HG02798 (cell line): ENCODE data around the gene ST3GAL5.

Experiments
- ATAC-seq: cut with Tn5 transposase; IDR thresholded peaks from one replicate; pipeline ENCODE4 v1.9.1; 2021; ENCODE audit warnings: mild to moderate bottlenecking; ENCODE audit not compliant: unreplicated experiment, poor library complexity

ST3GAL5 gene

DNA sequence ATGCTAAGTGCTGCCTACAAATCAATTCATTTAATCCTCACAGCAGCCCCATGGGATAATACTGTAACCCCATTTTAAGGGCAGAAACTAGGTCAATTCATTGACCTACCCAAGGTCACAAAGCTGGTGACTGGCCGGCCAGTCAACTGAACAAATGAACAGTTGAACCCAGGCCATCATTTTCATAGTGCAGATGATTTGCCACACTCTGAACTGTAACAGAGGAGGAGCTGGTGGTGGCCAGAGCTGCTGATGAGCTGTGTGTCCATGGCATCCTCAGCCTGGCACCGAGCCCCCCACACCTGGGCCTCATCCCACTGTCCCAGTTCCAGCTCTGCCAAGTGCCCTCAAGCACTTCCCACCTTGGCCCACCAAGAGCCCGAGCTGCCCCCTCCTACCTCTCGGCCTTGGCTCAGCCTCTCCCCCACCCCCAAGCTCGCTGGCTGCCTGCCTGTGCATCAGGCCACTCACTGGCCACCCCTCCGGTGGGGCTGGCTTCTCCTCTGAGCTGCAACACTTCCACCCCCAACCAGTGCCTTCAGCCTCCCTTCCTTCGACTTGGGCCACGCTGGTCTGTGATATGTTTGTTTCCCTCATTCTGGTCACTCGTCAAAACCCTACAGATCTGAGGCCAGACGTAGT, 76.6 kb downstream of the ST3GAL5 start:
- ATAC-seq, result no peak

DNA sequence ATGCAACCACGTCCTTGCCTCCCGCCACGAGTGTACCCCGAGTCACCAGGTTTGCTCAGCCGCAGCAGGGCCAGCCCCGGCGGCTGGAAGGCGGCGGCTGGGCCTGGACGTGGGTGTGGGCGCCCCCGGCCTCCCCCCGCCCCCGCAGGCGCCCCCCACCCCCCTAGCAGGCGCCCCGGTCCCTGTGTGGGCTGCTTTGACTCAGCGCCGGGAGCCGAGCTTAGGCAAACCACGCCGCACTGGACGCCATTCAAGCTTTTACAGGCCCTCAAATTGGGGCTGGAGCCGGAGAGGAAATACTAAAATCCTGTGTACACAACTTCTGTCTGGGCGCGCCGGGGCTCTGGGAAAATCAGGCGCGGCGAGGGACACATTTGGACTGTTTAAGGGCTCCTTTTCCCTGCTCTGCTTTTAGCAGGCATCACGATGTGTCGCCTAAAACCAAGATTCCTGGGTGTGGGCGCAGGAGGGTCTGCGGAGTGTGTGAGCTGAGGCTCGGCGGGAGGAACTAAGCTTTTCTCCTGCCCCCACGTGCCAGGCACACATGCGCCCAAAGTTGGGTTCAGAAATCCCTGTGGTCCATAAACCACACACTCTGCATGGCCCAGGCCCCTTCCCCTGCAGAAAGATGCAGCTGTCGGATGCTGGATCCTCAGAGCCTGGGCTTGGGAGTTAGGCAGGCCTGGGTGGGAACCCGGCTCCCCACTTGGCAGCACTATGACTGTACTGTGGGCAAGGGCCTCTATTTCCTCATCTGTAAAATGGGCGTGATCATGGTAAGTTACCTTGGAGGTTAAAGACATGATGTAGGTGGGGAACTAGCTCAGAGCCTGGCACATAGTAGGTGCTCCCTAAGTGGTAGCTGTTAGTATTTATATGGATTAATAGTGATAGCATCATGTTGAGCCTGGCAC, 77.4 kb downstream of the ST3GAL5 start:
- ATAC-seq, result no peak

DNA sequence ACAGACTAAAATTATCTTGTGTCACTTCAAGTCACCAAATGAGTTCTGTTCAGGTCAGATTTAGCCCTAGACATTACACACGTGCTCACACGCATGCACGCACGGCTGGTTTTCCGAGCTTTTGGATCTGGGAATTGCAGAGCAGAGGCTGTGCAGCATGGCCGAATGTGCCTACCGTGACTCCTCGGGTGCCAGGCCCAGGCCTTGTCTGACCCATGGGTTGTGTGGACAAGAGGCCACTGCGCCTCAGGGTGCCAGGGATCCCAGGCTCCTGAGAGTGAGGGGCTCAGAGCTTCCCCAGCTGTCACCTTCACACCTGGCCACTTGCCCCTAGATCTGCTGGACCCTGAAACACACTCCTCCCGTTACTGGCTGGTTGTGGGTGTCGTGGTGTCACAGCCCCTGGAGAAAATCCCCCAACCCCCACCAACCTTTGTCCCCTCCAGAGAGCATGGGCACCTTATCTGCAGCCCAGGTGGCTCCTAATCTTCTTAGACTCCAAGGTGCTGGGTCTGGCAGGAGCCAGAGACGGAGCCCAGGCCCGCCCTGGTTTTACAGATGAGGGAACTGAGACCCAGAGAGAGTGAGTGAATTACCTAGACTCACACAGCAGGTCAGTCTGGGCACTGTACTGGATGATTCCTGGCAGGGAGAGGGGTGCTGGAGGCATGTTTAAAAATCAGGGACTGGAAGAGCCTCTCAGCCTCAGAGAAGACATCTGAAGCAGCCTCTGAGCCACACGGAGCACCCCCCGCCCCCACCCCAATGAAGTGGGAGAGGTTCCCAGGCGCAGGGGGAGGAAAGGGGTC, 78.2 kb downstream of the ST3GAL5 start:
- ATAC-seq, result no peak

DNA sequence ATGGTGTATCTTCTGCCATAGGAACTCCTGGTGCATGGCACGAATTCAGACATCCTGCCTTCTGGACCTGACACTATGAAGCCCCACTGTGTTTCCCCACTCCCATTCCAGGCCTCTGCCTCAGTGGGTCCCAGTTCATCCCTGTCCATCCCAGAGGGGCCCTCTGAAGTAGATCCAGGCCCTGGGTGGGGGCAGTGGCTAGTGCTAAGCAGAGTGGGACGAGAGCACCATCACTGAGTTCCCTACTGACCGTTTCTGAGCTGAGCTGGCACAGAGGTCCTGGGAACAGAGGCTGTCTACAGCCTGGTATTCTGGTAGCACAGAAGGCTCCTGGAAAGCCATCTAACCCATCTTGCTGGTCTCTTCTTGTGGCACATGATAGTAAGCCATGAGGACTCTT, 81.0 kb downstream of the ST3GAL5 start:
- no peak for ATAC-seq

DNA sequence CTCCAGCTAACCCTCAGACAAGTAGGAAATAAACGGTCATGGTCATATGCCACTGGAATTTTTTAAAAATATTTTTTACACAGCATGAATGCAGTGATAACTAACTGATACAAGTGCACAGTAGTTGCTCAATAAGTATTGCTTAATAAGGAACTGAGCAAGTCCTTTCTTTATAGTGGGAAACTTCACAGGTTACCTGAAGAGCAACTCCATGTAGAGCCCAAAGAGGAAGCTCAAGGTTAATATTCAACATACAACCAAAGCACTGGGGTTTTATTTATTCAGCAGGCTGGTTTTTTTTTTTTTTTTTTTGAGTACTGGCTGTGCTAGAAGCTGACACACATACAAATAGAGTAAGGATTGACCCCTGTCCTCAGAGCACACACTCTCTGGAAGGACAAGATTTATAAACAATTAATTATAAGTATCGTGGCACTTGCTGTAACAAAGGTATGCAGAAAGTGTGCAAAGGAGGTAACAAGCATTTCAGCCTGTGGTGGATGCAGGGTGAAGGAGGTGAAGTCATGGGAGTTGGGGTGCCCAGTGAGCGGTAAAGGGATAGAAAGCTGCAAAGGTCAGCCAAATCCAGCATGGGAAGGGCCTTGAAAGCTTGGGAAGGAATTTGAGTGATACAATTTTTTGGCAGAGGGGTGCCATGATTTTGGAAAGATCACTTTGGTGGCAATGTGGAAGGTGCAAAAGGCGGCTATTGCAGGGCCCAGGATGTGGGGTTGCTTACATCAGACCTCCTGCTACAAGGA, 82.3 kb downstream of the ST3GAL5 start:
- ATAC-seq, result no peak

DNA sequence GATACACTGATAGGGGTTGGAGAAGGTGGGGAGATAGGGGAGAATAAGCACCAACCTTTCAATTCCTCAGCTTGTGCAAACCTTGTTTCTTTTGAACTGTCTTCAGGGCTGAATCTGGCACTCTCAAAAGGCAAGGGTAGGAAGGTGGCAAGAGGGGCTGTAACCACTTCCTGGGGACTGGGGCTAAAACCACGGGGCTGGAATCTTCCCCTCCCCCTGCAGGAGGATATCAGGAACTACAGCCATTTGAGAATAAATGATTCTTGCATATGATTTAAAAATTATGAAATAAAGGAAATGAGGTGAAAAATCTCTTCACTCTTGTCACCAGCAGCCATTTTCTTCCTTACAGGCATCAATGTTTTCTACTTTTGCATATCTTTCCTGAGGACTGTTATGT, 84.2 kb downstream of the ST3GAL5 start:
- no peak for ATAC-seq

DNA sequence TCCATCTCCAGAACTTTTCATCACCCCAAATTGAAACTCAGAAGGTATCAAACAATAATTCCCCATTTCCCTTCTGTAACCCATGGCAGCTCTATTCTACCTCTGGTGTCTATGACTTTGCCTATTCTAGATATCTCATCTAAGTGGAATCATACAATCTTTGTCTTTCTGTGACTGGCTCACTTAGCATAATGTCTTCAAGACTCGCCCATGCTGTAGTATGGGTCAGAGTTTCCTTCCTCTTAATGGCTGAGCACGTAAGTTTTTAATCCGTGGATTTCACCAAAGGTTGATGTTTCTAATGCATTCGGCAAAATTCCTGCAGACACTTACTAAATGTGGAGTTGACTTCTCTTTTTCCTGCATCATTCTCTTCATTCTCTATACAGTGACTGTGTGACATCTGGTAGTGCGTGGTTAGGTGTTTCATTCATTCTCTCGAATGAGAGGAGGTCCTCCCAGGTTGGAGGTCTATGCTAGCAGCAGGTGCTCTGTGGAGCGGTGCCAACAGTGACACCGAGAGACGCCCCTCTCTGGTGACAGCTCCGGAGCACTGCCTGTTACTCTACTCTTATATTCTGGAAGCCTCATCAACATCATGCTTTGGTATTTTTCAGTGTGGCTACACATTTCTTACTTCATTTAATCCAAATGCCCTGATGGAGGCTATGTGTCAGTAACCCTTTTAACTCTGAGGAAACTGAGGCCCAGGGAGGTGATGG, 84.9 kb downstream of the ST3GAL5 start:
- ATAC-seq, result no peak

DNA sequence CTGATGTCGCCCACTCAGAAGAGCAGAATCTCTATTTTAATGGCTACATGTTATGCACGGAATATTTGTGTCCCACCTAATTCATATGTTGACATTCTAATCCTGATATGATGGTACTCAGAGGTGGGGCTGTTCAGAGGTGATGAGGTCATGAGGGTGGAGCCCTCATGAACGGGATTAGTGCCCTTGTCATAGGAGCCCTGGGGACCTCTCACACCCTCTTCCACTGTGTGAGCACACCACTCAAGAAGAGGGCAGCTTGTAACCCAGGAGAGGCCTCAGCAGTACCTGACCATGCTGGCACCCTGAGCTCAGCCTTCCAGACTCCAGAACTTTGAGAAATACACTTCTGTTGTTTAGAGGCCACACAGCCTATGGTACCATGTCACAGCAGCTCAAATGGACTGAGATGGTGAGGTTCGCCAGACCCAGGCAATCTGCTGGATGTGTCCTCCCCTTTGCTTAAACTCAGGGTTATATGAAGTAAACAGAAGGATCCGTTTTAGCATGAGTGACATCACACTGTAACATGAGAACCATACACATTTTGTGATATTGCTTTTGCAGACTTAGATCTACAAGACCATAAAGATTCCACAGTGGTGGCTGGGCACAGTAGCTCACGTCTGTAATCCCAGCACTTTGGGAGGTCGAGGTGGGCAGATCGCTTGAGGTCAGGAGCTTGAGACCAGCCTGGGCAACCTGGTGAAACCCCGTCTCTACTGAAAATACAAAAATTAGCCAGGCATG, 86.3 kb downstream of the ST3GAL5 start:
- ATAC-seq, result no peak

DNA sequence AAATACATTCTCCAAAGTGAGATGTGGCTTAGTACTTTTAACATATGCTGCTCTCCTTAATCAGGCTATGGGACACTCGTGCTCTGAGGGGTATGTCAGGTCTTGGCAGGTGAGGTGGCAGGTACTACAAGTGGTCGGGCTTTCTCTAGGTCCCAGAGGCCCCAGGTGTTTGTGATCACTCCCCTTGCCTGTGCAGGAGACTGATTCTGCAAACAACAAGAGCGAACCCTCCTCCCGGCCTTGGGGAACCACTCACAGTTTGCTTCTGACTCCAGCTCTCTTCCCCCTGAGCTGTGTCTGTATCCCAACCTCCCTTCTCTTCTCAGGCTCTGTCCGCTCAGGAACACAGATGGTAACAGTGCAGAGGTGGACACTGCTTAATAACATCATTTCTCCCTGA, 86.9 kb downstream of the ST3GAL5 start:
- ATAC-seq, result no peak

DNA sequence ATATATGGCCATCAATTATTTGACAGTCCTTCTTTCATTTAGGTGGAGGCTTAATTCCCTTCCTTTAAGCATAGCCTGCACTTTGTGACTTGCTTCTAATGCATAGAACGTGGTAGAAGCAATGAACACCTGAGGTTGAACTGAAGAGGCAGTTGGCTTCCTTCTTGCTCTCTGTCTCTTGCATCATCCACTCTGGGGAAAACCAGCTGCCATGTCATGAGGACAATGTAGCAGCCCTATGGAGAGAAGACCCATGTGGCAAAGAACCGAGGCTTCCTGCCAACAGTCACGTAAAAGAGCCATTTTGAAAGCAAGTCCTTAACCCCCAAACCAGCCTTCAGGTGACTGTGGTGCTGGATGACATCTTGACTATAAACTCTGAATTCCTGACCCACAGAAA, 88.2 kb downstream of the ST3GAL5 start:
- ATAC-seq, result no peak

DNA sequence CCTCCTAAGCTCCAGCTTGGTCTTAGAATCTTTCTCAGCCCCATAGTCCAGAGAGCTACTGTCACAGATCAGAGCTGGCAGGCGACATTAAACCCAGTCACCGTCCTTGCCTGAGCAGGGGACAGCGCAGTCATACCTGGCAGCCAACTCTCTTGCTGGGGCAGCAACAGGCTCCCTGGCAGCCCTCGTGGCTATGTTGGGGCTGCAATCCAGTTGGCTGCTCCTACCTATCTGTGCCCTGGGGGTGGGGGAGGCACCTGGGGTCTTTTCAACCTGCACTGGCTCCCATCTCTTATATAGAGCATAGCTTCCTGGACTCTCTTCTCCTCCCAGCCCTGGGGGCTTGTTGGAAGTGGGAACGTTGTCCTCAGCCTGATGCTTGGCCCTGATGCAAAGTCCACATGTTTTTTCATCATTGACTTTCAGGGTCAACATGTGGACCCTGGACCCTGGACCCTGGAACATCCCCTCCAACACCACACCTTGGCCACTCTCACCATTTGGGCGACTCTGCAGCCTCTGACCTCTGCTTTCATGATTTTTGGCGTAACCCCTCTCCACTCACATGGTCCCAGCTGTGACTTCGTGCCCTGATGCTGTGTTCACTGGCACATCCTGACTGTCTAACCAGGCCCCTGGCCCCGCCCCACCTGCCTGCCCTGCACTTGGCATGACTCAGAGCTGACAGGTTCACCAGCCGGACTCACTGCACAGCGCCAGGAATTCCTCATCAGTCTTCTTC, 89.4 kb downstream of the ST3GAL5 start:
- ATAC-seq, result no peak

DNA sequence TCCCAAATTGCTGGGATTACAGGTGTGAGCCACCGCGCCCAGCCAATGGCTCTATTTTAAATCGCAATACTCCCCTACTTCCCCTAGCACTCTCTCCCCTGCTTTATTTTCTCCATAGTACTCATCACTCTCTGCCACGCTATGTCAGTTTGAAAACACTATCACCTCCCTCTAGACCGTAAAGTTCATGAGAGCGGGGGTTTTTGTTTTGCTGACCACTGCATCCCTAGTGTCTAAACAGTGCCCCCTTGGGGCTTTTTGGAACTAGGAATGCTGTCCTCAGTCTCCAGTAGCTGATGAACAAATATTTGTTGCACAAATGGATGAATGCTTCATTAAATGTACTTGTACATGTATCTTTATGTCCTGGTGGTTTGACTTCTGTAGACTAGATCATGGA, 90.9 kb downstream of the ST3GAL5 start:
- ATAC-seq, result no peak

DNA sequence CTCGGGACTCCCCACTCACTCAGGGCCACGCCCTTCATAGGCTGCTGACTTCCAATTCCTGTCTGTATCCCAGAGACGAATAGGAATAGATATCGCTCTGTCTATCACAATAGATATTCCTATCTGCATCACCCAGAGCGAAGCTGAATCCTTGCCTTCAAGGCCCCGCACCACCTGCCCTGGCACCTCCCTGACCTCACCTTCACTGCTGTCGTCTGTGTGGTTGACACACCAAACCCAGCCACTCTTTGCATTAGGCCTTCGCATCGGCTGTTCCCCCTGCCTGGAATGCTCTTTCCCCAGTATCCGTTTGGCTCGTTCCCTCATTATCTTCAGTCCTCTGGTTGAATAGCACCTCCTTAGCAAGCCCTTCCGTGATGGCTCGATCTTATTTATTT, 91.5 kb downstream of the ST3GAL5 start:
- ATAC-seq, result no peak

DNA sequence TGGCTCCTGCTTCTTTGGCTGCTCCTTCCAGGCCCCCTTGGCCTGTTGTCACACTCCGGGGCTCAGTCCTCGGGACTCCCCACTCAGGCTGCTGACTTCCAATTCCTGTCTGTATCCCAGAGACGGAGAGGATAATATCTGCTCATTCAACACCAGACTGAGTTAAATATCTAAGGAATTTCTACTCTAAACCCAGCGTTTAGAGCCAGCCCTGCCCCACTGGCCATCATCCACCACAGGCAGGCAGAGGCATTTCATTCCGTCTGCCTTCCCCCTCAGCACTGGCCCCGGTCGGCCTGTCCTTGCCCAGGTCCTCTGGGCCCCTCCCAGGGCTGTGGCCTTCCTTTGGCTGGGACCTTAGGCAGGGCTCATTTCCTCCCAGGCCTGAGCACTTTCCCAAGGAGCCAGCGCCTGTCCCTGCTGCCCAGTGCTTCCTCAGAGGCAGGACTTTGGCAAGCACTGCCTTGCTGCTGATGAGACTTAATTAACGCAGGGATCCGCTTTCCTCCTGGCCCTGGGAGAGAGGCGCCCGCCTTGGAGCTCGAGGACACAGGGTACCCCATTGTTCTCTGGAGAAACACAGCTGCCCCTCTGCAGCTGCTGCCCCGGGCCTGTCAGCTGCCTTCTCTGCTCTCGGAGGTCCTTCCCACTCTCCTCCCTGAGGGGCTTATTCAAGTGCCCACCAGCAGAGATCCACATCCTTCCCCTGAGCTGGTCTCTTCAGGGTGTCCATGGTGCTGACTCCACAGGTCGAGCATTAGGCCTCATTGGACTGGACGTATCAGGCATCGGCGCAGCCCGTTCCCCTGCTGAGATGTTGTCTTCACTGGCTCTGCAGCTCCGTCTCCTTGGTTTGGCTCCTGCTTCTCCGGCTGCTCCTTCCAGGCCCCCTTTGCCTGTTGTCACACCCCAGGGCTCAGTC, 92.2 kb downstream of the ST3GAL5 start:
- no peak for ATAC-seq

DNA sequence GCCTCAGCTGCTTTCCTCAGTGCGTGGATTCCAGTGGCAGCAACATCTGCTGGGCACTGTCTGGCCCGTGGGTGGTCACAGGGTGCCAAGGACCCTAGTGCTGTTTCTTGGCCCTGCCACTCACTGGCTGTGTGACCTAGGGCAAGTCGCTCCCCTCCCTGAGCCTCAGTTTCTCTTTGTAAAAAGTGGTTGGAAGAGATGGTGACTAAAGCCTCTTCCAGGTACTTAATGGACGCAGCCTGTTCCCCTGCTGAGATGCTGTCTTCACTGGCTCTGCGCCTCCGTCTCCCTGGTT, 92.8 kb downstream of the ST3GAL5 start:
- no peak for ATAC-seq

DNA sequence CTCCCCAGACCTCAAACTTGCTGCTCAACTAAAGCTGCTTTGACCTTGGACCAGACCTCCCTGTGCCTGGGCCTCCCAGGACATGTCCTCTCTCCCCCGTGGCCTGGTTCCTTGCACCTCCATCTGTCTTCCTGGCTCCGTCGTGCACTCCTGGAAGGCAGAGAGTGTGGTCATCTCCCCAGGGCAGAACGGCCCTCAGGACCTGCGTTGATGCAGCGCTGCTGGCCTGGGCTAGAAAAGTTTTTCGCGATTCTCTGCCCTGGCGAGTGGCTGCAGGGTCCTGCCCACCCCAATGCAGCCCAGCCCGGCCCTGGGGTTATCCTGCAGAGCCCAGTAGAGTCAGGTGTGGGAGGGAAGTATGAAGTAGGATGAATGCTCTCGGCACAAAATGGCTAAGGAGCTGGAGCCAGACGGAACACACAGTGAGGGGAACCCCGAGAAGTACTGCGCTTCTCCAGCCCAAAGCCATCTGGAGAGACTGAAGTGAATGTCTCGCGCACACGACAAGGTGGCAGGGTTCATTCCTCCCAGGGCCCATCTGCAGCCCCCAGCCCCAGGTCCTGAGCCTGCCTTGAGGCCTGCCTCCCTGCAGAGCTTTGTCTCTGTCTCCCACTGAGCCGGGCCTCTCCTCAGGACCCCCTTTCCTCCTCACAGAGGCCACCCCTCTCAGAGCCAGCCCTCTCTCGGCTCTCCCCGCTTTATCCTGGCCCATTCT, 93.3 kb downstream of the ST3GAL5 start:
- ATAC-seq, result no peak
